H9 (cell line): Measurements from ENCODE around the gene UBE2V1. TPM values are rescaled to one million over a fixed set of nuclear protein-coding genes. Genes with fewer than 3 reads are reported as not detected.

ENCODE experiments used
- DNase-seq: peaks from one replicate; pipeline ENCODE4 v3.0.0-alpha.2; 2017
- H2AFZ ChIP-seq: one replicate; pipeline ENCODE4 v1.6.1; 2013; ENCODE audit warnings: mild to moderate bottlenecking, low read length, control low read depth, moderate library complexity
- H2AK5ac ChIP-seq: 2 replicates; pipeline ENCODE4 v1.6.1; 2013; ENCODE audit warnings: low read length, control low read depth, mixed read lengths; ENCODE audit not compliant: insufficient read length
- H2BK120ac ChIP-seq: one replicate; pipeline ENCODE4 v1.6.1; 2013; ENCODE audit warnings: low read depth, mild to moderate bottlenecking, low read length, control low read depth, inconsistent platforms; ENCODE audit not compliant: poor library complexity, severe bottlenecking
- H2BK12ac ChIP-seq: 2 replicates; pipeline ENCODE4 v1.6.1; 2013; ENCODE audit warnings: low read length, control low read depth, mixed read lengths, low read depth; ENCODE audit not compliant: insufficient read length
- H2BK15ac ChIP-seq: 2 replicates; pipeline ENCODE4 v1.6.1; 2013; ENCODE audit warnings: low read depth, low read length, control low read depth
- H2BK20ac ChIP-seq: one replicate; pipeline ENCODE4 v1.6.1; 2013; ENCODE audit warnings: low read depth, mild to moderate bottlenecking, low read length, control low read depth, inconsistent platforms; ENCODE audit not compliant: poor library complexity, severe bottlenecking
- H2BK5ac ChIP-seq: 2 replicates; pipeline ENCODE4 v1.6.1; 2013; ENCODE audit warnings: low read length, control low read depth, mixed read lengths; ENCODE audit not compliant: insufficient read length
- H3K14ac ChIP-seq: 2 replicates; pipeline ENCODE4 v1.6.1; 2013; ENCODE audit warnings: low read length, control low read depth; ENCODE audit not compliant: insufficient read depth
- H3K18ac ChIP-seq: 2 replicates; pipeline ENCODE4 v1.6.1; 2013; ENCODE audit warnings: low read depth, mild to moderate bottlenecking, mixed read lengths, low read length, control low read depth; ENCODE audit not compliant: insufficient read length
- H3K23ac ChIP-seq: 2 replicates; pipeline ENCODE4 v1.6.1; 2013; ENCODE audit warnings: low read length, control low read depth, mixed read lengths, low read depth; ENCODE audit not compliant: insufficient read length
- H3K23me2 ChIP-seq: 2 replicates; pipeline ENCODE4 v1.6.1; 2013; ENCODE audit warnings: low read depth, mild to moderate bottlenecking, mixed read lengths, low read length, control low read depth; ENCODE audit not compliant: insufficient read length, poor library complexity, severe bottlenecking
- H3K27ac ChIP-seq: 2 replicates; pipeline ENCODE4 v1.5.1; 2013; ENCODE audit warnings: low read length, control low read depth, mixed read lengths, low read depth; ENCODE audit not compliant: insufficient read length
- H3K27me3 ChIP-seq: 2 replicates; pipeline ENCODE4 v1.6.1; 2013; ENCODE audit warnings: low read length, control low read depth, inconsistent platforms; ENCODE audit not compliant: insufficient read depth
- H3K4ac ChIP-seq: 2 replicates; pipeline ENCODE4 v1.6.1; 2013; ENCODE audit warnings: low read depth, mild to moderate bottlenecking, control low read depth, inconsistent platforms, low read length, moderate library complexity
- H3K4me1 ChIP-seq: 2 replicates; pipeline ENCODE4 v1.6.1; 2013; ENCODE audit warnings: low read length, control low read depth, inconsistent platforms; ENCODE audit not compliant: insufficient read depth
- H3K4me2 ChIP-seq: 2 replicates; pipeline ENCODE4 v1.6.1; 2013; ENCODE audit warnings: low read length, control low read depth, mixed read lengths; ENCODE audit not compliant: insufficient read length, insufficient read depth
- H3K56ac ChIP-seq: 2 replicates; pipeline ENCODE4 v1.6.1; 2013; ENCODE audit warnings: low read depth, mild to moderate bottlenecking, mixed read lengths, low read length, control low read depth; ENCODE audit not compliant: insufficient read length
- H3K79me1 ChIP-seq: 2 replicates; pipeline ENCODE4 v1.6.1; 2013; ENCODE audit warnings: low read depth, mild to moderate bottlenecking, moderate library complexity, low read length, control low read depth, inconsistent platforms; ENCODE audit not compliant: insufficient read depth, poor library complexity, severe bottlenecking
- H3K79me2 ChIP-seq: 2 replicates; pipeline ENCODE4 v1.6.1; 2013; ENCODE audit warnings: low read length, control low read depth, inconsistent platforms; ENCODE audit not compliant: insufficient read depth
- H3K9ac ChIP-seq: 2 replicates; pipeline ENCODE4 v1.6.1; 2013; ENCODE audit warnings: low read length, control low read depth, mixed read lengths; ENCODE audit not compliant: insufficient read length; ENCODE audit errors: extremely low read depth
- H3K9me3 ChIP-seq: one replicate; pipeline ENCODE4 v1.6.1; 2013; ENCODE audit warnings: low read depth, low read length, inconsistent platforms; ENCODE audit not compliant: control insufficient read depth
- H3T11ph ChIP-seq: one replicate; pipeline ENCODE4 v1.6.1; 2013; ENCODE audit warnings: mild to moderate bottlenecking, low read length, control low read depth, inconsistent platforms
- H4K20me1 ChIP-seq: one replicate; pipeline ENCODE4 v1.6.1; 2013; ENCODE audit not compliant: control insufficient read depth, insufficient read length, insufficient read depth
- H4K5ac ChIP-seq: 2 replicates; pipeline ENCODE4 v1.6.1; 2013; ENCODE audit warnings: low read depth, mild to moderate bottlenecking, mixed read lengths, low read length, control low read depth; ENCODE audit not compliant: insufficient read length
- H4K8ac ChIP-seq: replicated peaks from 2 replicates; pipeline ENCODE4 v1.6.1; 2013; ENCODE audit warnings: low read length, control low read depth, mixed read lengths, low read depth; ENCODE audit not compliant: insufficient read length
- H4K91ac ChIP-seq: 2 replicates; pipeline ENCODE4 v1.6.1; 2013; ENCODE audit warnings: low read depth, mild to moderate bottlenecking, moderate library complexity, mixed read lengths, low read length, control low read depth; ENCODE audit not compliant: insufficient read length
- H3K27ac Mint-ChIP-seq, 3 experiments: 2 replicates in 2 of 3; 3 replicates in 1 of 3; pipeline ENCODE4 v1.8.0; 2020 to 2021; ENCODE audit warnings: mixed read lengths in 3 of 3, mild to moderate bottlenecking in 1 of 3, moderate library complexity in 1 of 3
- H3K27me3 Mint-ChIP-seq: 2 replicates; pipeline ENCODE4 v1.8.0; 2021; ENCODE audit warnings: low read depth, mild to moderate bottlenecking, moderate library complexity, mixed read lengths
- H3K36me3 Mint-ChIP-seq, 3 experiments: 2 replicates in 2 of 3; 3 replicates in 1 of 3; pipeline ENCODE4 v1.8.0; 2020 to 2021; ENCODE audit warnings: low read depth in 3 of 3, mixed read lengths in 3 of 3; ENCODE audit not compliant: insufficient read depth in 1 of 3
- H3K4me1 Mint-ChIP-seq, 2 experiments: 2 replicates each; pipeline ENCODE4 v1.8.0; 2020; ENCODE audit warnings: mixed read lengths in 2 of 2
- H3K4me3 Mint-ChIP-seq, 2 experiments: 2 replicates in 1 of 2; 3 replicates in 1 of 2; pipeline ENCODE4 v1.8.0; 2020 to 2021; ENCODE audit warnings: mild to moderate bottlenecking in 2 of 2, mixed read lengths in 2 of 2, moderate library complexity in 1 of 2
- H3K9me3 Mint-ChIP-seq, 2 experiments: 2 replicates in 1 of 2; 3 replicates in 1 of 2; pipeline ENCODE4 v1.8.0; 2020; ENCODE audit warnings: mild to moderate bottlenecking in 2 of 2, mixed read lengths in 2 of 2, moderate library complexity in 1 of 2
- CTCF ChIP-seq: fragments of 200-600 bp; sonication (generic); conservative IDR thresholded peaks from 3 replicates; pipeline ENCODE4 v1.8.0; 2021; ENCODE audit warnings: antibody characterized with exemption, mild to moderate bottlenecking
- WGBS: extraction: QIAGEN DNeasy Blood & Tissue Kit; methylation state at CpG from one replicate; pipeline ENCODE4 v1.1.7; 2013; ENCODE audit warnings: missing lambda C conversion rate, low lambda C conversion rate, mixed read lengths; ENCODE audit not compliant: insufficient read length; ENCODE audit errors: extremely low coverage; 5-methylcytosine and 5-hydroxymethylcytosine counted together
- total RNA-seq: library from RNA; stranded (reverse); gene quantifications from 2 replicates; pipeline ENCODE4 v1.2.1, GENCODE V29; 2021

UBE2V1 gene
- total RNA-seq, 1 experiment from 2014 or later, result 152 TPM

DNA sequence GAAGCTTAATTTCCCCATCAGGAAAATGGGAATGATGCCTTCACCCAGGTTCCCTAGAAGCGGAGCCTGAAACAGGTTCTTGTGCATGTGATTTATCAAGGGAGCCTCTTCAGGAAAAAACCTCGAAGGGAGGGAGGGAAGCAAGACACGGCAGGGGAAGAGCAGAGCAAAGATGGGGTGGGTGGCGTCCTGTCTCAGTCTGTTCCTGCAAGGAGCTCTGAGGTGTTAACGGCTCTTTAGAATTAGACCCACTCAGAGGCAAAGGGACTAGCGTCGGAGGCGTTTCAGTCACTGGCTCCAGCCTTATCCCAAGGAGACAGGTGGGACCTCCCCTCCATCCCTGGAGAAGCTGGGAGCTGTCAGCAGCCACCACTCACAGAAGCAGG, 15.6 kb upstream of the UBE2V1 start:
- H3K56ac ChIP-seq, result no peak overlapping the region
- no peaks in the 10 kb centered on the region for H3K79me1 ChIP-seq
- Mint-ChIP-seq H3K36me3 (peaks cover 37 to 79% (median 77%) of the 10 kb centered on the region in 3 experiments), H3K9me3 (no peaks in the 10 kb centered on the region; a peak in 1 of 5 replicates), H3K4me3 (no peak overlapping the region; a peak in 1 of 5 replicates), H3K4me1 (peaks cover 3 to 4% of the 10 kb centered on the region in 2 experiments; a peak in 3 of 4 replicates), H3K27ac (no peak overlapping the region), H3K27me3 (no peaks in the 10 kb centered on the region)
- H4K5ac ChIP-seq, result no peak overlapping the region
- no peaks in the 10 kb centered on the region for H3K23me2 ChIP-seq
- no peak overlapping the region for H2AK5ac ChIP-seq
- no CpG with 5 or more reads among the region's 8 CpGs for WGBS
- H2BK15ac ChIP-seq, result no peak overlapping the region
- H2BK12ac ChIP-seq, result no peak overlapping the region
- no peak overlapping the region for H2BK5ac ChIP-seq
- H4K8ac ChIP-seq, result no peak overlapping the region
- H3K27ac ChIP-seq, result no peak overlapping the region
- no peak for TF ChIP-seq CTCF
- no peaks in the 10 kb centered on the region for H3K79me2 ChIP-seq
- H3K23ac ChIP-seq, result no peak overlapping the region
- DNase-seq, result no peak
- no peaks in the 10 kb centered on the region for H3K4me1 ChIP-seq
- no peaks in the 10 kb centered on the region for H3K9me3 ChIP-seq
- H3K4me2 ChIP-seq, result no peak overlapping the region
- H4K91ac ChIP-seq, result no peak overlapping the region
- no peaks in the 10 kb centered on the region for H4K20me1 ChIP-seq
- no peak overlapping the region for H2AFZ ChIP-seq
- H3K14ac ChIP-seq, result no peak overlapping the region
- H3T11ph ChIP-seq, result no peak overlapping the region
- H2BK20ac ChIP-seq, result no peak overlapping the region
- H3K18ac ChIP-seq, result no peak overlapping the region
- H2BK120ac ChIP-seq, result no peak overlapping the region
- H3K27me3 ChIP-seq, result no peaks in the 10 kb centered on the region
- no peak overlapping the region for H3K9ac ChIP-seq
- H3K4ac ChIP-seq, result no peak overlapping the region
